ENCODE measurements around the gene KCNAB1.

KCNAB1 gene

GRCh38 chr3:156285626-156286025 is 165.2 kb downstream of the KCNAB1 start:
- DNase-seq: no peak

GRCh38 chr3:156290924-156291271 is 170.5 kb downstream of the KCNAB1 start:
- no peak for DNase-seq

GRCh38 chr3:156291272-156292123 is 171.1 kb downstream of the KCNAB1 start:
- DNase-seq: peak; percentile 24

- no peak for DNase-seq
Measured at GRCh38 chr3:156293566-156293965, 173.2 kb downstream of the KCNAB1 start.

- no peak for DNase-seq
Measured at GRCh38 chr3:156297582-156297981, 177.2 kb downstream of the KCNAB1 start.

- no peak for DNase-seq
Measured at GRCh38 chr3:156298014-156298413, 177.6 kb downstream of the KCNAB1 start.

GRCh38 chr3:156298938-156299337 is 178.6 kb downstream of the KCNAB1 start:
- DNase-seq: no peak

- DNase-seq: no peak
Measured at GRCh38 chr3:156299569-156299968, 179.2 kb downstream of the KCNAB1 start.

GRCh38 chr3:156300371-156300770 is 180.0 kb downstream of the KCNAB1 start:
- DNase-seq: no peak

- DNase-seq: no peak
Measured at GRCh38 chr3:156300929-156301840, 180.8 kb downstream of the KCNAB1 start.

GRCh38 chr3:156303001-156303707 is 182.8 kb downstream of the KCNAB1 start:
- no peak for DNase-seq

GRCh38 chr3:156304406-156304805 is 184.0 kb downstream of the KCNAB1 start:
- DNase-seq: no peak

GRCh38 chr3:156305672-156306071 is 185.3 kb downstream of the KCNAB1 start:
- no peak for DNase-seq

GRCh38 chr3:156307704-156308103 is 187.3 kb downstream of the KCNAB1 start:
- no peak for DNase-seq

GRCh38 chr3:156311431-156311830 is 191.1 kb downstream of the KCNAB1 start:
- DNase-seq: no peak

GRCh38 chr3:156311930-156312329 is 191.6 kb downstream of the KCNAB1 start:
- no peak for DNase-seq

GRCh38 chr3:156316076-156316475 is 195.7 kb downstream of the KCNAB1 start:
- no peak for DNase-seq

- DNase-seq: peak; percentile 2
Measured at GRCh38 chr3:156317462-156318074, 197.2 kb downstream of the KCNAB1 start.

GRCh38 chr3:156321945-156322344 is 201.6 kb downstream of the KCNAB1 start:
- DNase-seq: no peak

- no peak for DNase-seq
Measured at GRCh38 chr3:156323466-156323865, 203.1 kb downstream of the KCNAB1 start.

GRCh38 chr3:156330415-156330814 is 210.0 kb downstream of the KCNAB1 start:
- no peak for DNase-seq

- no peak for DNase-seq
Measured at GRCh38 chr3:156332304-156332703, 211.9 kb downstream of the KCNAB1 start.

All from NCI-H2227 treated with DMSO at 0.1 percent for 48 hours (cell line).